Measurements from ENCODE around the gene PLCB1.

Gene PLCB1

GRCh38 chr20:8714206-8714605, 582.1 kb downstream of the PLCB1 start:
- no peak for DNase-seq (ENCODE audit: low spot score)
- TF ChIP-seq CTCF (IDR thresholded peaks at IDR 0.05; ENCODE audit: extremely low read depth, missing control alignments): no peak

- TF ChIP-seq CTCF (IDR thresholded peaks at IDR 0.05; ENCODE audit: extremely low read depth, missing control alignments): no peak
- DNase-seq (ENCODE audit: low spot score): no peak
Observed at GRCh38 chr20:8718279-8718678, 586.2 kb downstream of the PLCB1 start.

- DNase-seq (ENCODE audit: low spot score): no peak
- TF ChIP-seq CTCF (IDR thresholded peaks at IDR 0.05; ENCODE audit: extremely low read depth, missing control alignments): no peak
Observed at GRCh38 chr20:8720089-8720488, 588.0 kb downstream of the PLCB1 start.

GRCh38 chr20:8721098-8721497, 589.0 kb downstream of the PLCB1 start:
- no peak for DNase-seq (ENCODE audit: low spot score)
- TF ChIP-seq CTCF (IDR thresholded peaks at IDR 0.05; ENCODE audit: extremely low read depth, missing control alignments): peak; percentile 48

- TF ChIP-seq CTCF (IDR thresholded peaks at IDR 0.05; ENCODE audit: extremely low read depth, missing control alignments): peak; percentile 66
- peak; percentile 35 for DNase-seq (ENCODE audit: low spot score)
Observed at GRCh38 chr20:8722277-8722928, 590.3 kb downstream of the PLCB1 start.

- DNase-seq (ENCODE audit: low spot score): no peak
- no peak for TF ChIP-seq CTCF (IDR thresholded peaks at IDR 0.05; ENCODE audit: extremely low read depth, missing control alignments)
Observed at GRCh38 chr20:8723296-8723695, 591.2 kb downstream of the PLCB1 start.

GRCh38 chr20:8724884-8725283, 592.8 kb downstream of the PLCB1 start:
- DNase-seq (ENCODE audit: low spot score): no peak
- no peak for TF ChIP-seq CTCF (IDR thresholded peaks at IDR 0.05; ENCODE audit: extremely low read depth, missing control alignments)

Data from GM20000 (cell line).